ENCODE results near the gene SEPSECS. TPM values are rescaled to one million over a fixed set of nuclear protein-coding genes. Genes with fewer than 3 reads are reported as not detected.

Gene SEPSECS
- total and polyA plus RNA-seq, 2 donors (not counting 3 experiments of a cell fraction or from before 2014, with no cell fraction given) = 2.8 to 8.3 TPM

DNA sequence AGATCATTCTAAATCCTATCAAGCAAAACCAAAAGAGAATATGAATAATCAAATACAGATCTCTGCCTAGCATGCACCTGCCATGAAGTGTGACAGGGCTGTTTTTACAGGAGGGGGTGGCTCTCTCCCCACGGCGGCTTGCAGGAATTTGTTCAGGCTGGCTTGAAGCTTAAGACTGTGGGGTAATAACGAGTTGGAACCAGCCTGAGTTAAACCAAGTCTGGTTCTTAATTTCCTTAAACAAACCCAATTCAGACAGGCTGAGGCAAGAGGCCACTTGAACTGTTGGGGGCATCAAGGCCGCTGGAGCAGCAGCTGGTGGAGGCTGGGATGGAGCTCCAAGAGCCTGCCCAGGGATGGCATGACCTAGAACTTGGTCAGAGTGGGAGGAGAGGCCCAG lies 84.4 kb downstream of the SEPSECS start:
- Histone ChIP-seq H3K27me3 (ENCODE audit: control insufficient read depth in 2 of 2, insufficient read depth in 2 of 2, low read length in 2 of 2) (no peaks in the 10 kb centered on the region), H4K20me1 (replicated peaks; ENCODE audit: control insufficient read depth, extremely low read depth, insufficient read depth, low read length) (no peaks in the 10 kb centered on the region), H3K36me3 (ENCODE audit: control insufficient read depth in 2 of 2, extremely low read depth in 1 of 2, insufficient read depth in 2 of 2, low read length in 2 of 2) (no peaks in the 10 kb centered on the region), H3K9ac (replicated peaks; ENCODE audit: extremely low read depth, insufficient read depth, low read length) (no peak overlapping the region), H3K27ac (ENCODE audit: insufficient read depth, low read depth, low read length) (no peak overlapping the region), H3K4me2 (ENCODE audit: insufficient read depth, low read length) (no peak overlapping the region), H3K9me3 (replicated peaks; ENCODE audit: control insufficient read depth, insufficient read depth, low read length) (no peaks in the 10 kb centered on the region), H3K9me1 (replicated peaks; ENCODE audit: control insufficient read depth, extremely low read depth, insufficient read depth, low read length) (no peaks in the 10 kb centered on the region), H2AFZ (ENCODE audit: low read depth, low read length) (no peak overlapping the region), H3K4me1 (ENCODE audit: control insufficient read depth, extremely low read depth, insufficient read depth, low read length) (no peaks in the 10 kb centered on the region), H3K79me2 (ENCODE audit: control insufficient read depth, insufficient read depth, low read length) (no peaks in the 10 kb centered on the region), H3K4me3 (replicated peaks in 1 of 3; ENCODE audit: insufficient read depth in 1 of 3, low read depth in 1 of 3, low read length in 3 of 3) (no peak overlapping the region)
- dilution Hi-C loops (cut with MboI; ENCODE audit: extremely low pct_ligation_motif_present, low sequenced_read_pairs) = no loop called here
- no TSS peak for BruUV-seq (replicated peaks)
- CTCF ChIA-PET = no interaction called here
- intact Hi-C loops (cut with micrococcal nuclease) = no loop called here
- POLR2A ChIA-PET = no interaction called here
- FAIRE-seq = no peak
- no peak for TF ChIP-seq POLR2A (IDR thresholded peaks at IDR 0.05; ENCODE audit: low read depth, low read length)
- no peak for TF ChIP-seq MAX (IDR thresholded peaks at IDR 0.05; ENCODE audit: insufficient read depth, insufficient read length)
- TF ChIP-seq FOS (IDR thresholded peaks at IDR 0.05; ENCODE audit: borderline replicate concordance, insufficient read depth, low read length) = no peak
- no peak for TF ChIP-seq JUN (IDR thresholded peaks at IDR 0.05; ENCODE audit: borderline replicate concordance, insufficient read depth, insufficient read length, low read depth)
- no peak for DNase-seq (ENCODE audit: low read depth, low spot score)

- ChIA-PET CTCF (interaction anchor here (0.6 kb wide), 1 partner anchor 238 kb away, joined by 3 read pairs; no protein-coding TSS in a partner anchor), POLR2A (no interaction called here)
- H3K4me1 ChIP-seq (ENCODE audit: control insufficient read depth, extremely low read depth, insufficient read depth, low read length) = no peaks in the 10 kb centered on the region
- no peak for FAIRE-seq
- H4K20me1 ChIP-seq (replicated peaks; ENCODE audit: control insufficient read depth, extremely low read depth, insufficient read depth, low read length) = no peaks in the 10 kb centered on the region
- H3K79me2 ChIP-seq (ENCODE audit: control insufficient read depth, insufficient read depth, low read length) = no peaks in the 10 kb centered on the region
- DNase-seq (ENCODE audit: low read depth, low spot score) = no peak
- H3K9me1 ChIP-seq (replicated peaks; ENCODE audit: control insufficient read depth, extremely low read depth, insufficient read depth, low read length) = no peaks in the 10 kb centered on the region
- intact Hi-C loops (cut with micrococcal nuclease) (no loop called here), dilution Hi-C loops (cut with MboI; ENCODE audit: extremely low pct_ligation_motif_present, low sequenced_read_pairs) (no loop called here)
- H2AFZ ChIP-seq (ENCODE audit: low read depth, low read length) = no peak overlapping the region
- no peaks in the 10 kb centered on the region for H3K27me3 ChIP-seq (ENCODE audit: control insufficient read depth in 2 of 2, insufficient read depth in 2 of 2, low read length in 2 of 2)
- H3K4me3 ChIP-seq (replicated peaks in 1 of 3; ENCODE audit: insufficient read depth in 1 of 3, low read depth in 1 of 3, low read length in 3 of 3) = no peak overlapping the region
- BruUV-seq (replicated peaks) = no TSS peak
- no peak overlapping the region for H3K4me2 ChIP-seq (ENCODE audit: insufficient read depth, low read length)
- H3K9me3 ChIP-seq (replicated peaks; ENCODE audit: control insufficient read depth, insufficient read depth, low read length) = no peaks in the 10 kb centered on the region
- H3K9ac ChIP-seq (replicated peaks; ENCODE audit: extremely low read depth, insufficient read depth, low read length) = no peak overlapping the region
- no peak for TF ChIP-seq CTCF (IDR thresholded peaks at IDR 0.05; ENCODE audit: extremely low read depth in 1 of 2, insufficient read depth in 1 of 2, low read depth in 1 of 2, low read length in 2 of 2)
- no peak for TF ChIP-seq JUN (IDR thresholded peaks at IDR 0.05; ENCODE audit: borderline replicate concordance, insufficient read depth, insufficient read length, low read depth)
- no peak for TF ChIP-seq POLR2AphosphoS5 (IDR thresholded peaks at IDR 0.05; ENCODE audit: insufficient read depth, low read depth, low read length)
- no peak for TF ChIP-seq GATA2 (IDR thresholded peaks at IDR 0.05; ENCODE audit: insufficient read depth, insufficient read length, low read depth, low read length)
- no peak for TF ChIP-seq FOS (IDR thresholded peaks at IDR 0.05; ENCODE audit: borderline replicate concordance, insufficient read depth, low read length)
- no peaks in the 10 kb centered on the region for H3K36me3 ChIP-seq (ENCODE audit: control insufficient read depth in 2 of 2, extremely low read depth in 1 of 2, insufficient read depth in 2 of 2, low read length in 2 of 2)
- no peak overlapping the region for H3K27ac ChIP-seq (ENCODE audit: insufficient read depth, low read depth, low read length)
Measured at GRCh38 chr4:25075129-25075528, 85.1 kb downstream of the SEPSECS start.
